ENCODE results near the gene SLC38A3. TPM values are rescaled to one million over a fixed set of nuclear protein-coding genes. Genes with fewer than 3 reads are reported as not detected.
A peak's percentile ranks its signal among the peaks of the same experiment; 100 is the strongest.

Gene SLC38A3
- total and polyA plus RNA-seq, 9 of the 15 experiments (the other 6 are each of a cell fraction or from before 2014, with no cell fraction given), result 0.09 to 0.38 (median 0.16) TPM; not detected in 6

DNA sequence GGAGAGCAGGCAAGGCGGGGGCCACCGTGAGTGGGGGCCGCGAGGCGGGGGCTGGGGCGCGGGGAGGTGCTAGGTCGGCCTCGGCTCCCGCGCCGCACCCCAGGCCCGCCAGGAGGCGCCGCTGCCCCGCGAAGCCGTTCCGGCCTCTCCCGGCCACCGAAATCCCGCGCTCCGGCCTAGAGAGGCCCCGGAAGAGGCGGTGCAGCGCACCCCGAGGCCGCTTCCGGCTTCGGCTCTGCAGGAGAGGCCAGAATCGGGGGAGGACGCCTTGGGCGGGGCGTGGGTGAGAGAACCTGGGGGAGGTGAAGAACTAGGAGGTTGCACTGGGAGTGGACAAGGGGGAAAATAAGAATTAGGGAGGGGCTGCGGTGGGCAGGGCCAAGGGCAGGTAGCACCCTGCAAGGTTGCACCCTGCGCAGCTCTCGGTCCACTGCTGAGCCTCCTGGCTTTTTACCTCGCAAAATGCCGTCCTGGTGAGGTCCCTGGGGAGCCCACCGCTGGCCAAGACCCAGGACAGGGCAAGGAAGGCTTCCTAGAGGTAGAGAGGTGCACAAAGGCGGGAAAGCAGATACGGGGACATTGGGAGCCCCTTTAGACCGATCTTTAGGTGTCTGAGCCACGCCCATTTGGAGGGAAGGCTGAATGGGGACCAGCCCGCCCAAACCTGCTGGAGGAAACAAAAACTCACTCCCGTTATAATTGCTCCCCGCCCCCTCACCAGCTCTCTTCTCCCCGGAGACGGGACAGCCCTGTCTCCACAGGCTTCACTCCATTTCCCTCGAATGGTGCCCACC lies 22.5 kb downstream of the SLC38A3 start (continued):
- TF ChIP-seq SUPT5H (IDR thresholded peaks at IDR 0.05) (peak; percentile 50; the same call in 1 of the 2 replicates), NR2C2 (CRISPR knock-in tag; IDR thresholded peaks at IDR 0.05) (no peak), NR2C2 (tag; IDR thresholded peaks at IDR 0.05) (peak; percentile 16; the same call in 1 of the 2 replicates), ATF7 (IDR thresholded peaks at IDR 0.05) (peak; percentile 72; the same call in 1 of the 2 replicates), ZNF76 (CRISPR knock-in tag; IDR thresholded peaks at IDR 0.05; ENCODE audit: borderline replicate concordance) (no peak), POLR2AphosphoS2 (IDR thresholded peaks at IDR 0.05; ENCODE audit: low read length) (no peak), EP400 (IDR thresholded peaks at IDR 0.05) (peak; percentile 78; the same call in 1 of the 2 replicates), CHD4 (IDR thresholded peaks at IDR 0.05; ENCODE audit: insufficient read depth, insufficient replicate concordance, low read depth, low read length, poor library complexity, severe bottlenecking) (no peak), BACH1 (tag; IDR thresholded peaks at IDR 0.05) (no peak), FOXA3 (CRISPR knock-in tag; conservative IDR thresholded peaks at IDR 0.05 in 1 of 2, IDR thresholded peaks at IDR 0.05 in 1 of 2) (no peak), ELF4 (CRISPR knock-in tag; IDR thresholded peaks at IDR 0.05) (peak; percentile 46; the same call in 1 of the 2 replicates), TBL1XR1 (IDR thresholded peaks at IDR 0.05; ENCODE audit: low read length in 2 of 2) (peak in 1 of 2 experiments; percentile 19; a peak in 1 of 4 replicates), NONO (IDR thresholded peaks at IDR 0.05; ENCODE audit: low read depth in 2 of 2, low read length in 1 of 2) (0 out of 4 replicates have a peak, but pooled peaks of 1 of the 2 experiments have one; percentile 24), NRF1 (conservative IDR thresholded peaks at IDR 0.05 in 1 of 2, IDR thresholded peaks at IDR 0.05 in 1 of 2) (peak; percentile 84 to 87), HDAC1 (IDR thresholded peaks at IDR 0.05) (peak in 1 of 2 experiments; percentile 45; a peak in 2 of 4 replicates), TAF9B (IDR thresholded peaks at IDR 0.05; ENCODE audit: partially characterized antibody) (no peak)
- TF ChIP-seq, protein P1, sequence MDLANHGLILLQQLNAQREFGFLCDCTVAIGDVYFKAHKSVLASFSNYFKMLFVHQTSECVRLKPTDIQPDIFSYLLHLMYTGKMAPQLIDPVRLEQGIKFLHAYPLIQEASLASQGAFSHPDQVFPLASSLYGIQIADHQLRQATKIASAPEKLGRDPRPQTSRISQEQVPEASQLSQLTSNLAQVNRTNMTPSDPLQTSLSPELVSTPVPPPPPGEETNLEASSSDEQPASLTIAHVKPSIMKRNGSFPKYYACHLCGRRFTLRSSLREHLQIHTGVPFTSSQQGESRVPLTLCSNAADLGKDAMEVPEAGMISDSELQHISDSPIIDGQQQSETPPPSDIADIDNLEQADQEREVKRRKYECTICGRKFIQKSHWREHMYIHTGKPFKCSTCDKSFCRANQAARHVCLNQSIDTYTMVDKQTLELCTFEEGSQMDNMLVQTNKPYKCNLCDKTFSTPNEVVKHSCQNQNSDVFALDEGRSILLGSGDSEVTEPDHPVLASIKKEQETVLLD (IDR thresholded peaks at IDR 0.05), result 0 out of 2 replicates have a peak, but pooled peaks have one; percentile 22
- TF ChIP-seq, protein P2, sequence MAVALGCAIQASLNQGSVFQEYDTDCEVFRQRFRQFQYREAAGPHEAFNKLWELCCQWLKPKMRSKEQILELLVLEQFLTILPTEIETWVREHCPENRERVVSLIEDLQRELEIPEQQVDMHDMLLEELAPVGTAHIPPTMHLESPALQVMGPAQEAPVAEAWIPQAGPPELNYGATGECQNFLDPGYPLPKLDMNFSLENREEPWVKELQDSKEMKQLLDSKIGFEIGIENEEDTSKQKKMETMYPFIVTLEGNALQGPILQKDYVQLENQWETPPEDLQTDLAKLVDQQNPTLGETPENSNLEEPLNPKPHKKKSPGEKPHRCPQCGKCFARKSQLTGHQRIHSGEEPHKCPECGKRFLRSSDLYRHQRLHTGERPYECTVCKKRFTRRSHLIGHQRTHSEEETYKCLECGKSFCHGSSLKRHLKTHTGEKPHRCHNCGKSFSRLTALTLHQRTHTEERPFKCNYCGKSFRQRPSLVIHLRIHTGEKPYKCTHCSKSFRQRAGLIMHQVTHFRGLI (CRISPR knock-in tag; IDR thresholded peaks at IDR 0.05), result no peak
- TF ChIP-seq, protein P3, sequence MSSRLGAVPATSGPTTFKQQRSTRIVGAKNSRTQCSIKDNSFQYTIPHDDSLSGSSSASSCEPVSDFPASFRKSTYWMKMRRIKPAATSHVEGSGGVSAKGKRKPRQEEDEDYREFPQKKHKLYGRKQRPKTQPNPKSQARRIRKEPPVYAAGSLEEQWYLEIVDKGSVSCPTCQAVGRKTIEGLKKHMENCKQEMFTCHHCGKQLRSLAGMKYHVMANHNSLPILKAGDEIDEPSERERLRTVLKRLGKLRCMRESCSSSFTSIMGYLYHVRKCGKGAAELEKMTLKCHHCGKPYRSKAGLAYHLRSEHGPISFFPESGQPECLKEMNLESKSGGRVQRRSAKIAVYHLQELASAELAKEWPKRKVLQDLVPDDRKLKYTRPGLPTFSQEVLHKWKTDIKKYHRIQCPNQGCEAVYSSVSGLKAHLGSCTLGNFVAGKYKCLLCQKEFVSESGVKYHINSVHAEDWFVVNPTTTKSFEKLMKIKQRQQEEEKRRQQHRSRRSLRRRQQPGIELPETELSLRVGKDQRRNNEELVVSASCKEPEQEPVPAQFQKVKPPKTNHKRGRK (tag; IDR thresholded peaks at IDR 0.05), result no peak
- TF ChIP-seq, protein P4, sequence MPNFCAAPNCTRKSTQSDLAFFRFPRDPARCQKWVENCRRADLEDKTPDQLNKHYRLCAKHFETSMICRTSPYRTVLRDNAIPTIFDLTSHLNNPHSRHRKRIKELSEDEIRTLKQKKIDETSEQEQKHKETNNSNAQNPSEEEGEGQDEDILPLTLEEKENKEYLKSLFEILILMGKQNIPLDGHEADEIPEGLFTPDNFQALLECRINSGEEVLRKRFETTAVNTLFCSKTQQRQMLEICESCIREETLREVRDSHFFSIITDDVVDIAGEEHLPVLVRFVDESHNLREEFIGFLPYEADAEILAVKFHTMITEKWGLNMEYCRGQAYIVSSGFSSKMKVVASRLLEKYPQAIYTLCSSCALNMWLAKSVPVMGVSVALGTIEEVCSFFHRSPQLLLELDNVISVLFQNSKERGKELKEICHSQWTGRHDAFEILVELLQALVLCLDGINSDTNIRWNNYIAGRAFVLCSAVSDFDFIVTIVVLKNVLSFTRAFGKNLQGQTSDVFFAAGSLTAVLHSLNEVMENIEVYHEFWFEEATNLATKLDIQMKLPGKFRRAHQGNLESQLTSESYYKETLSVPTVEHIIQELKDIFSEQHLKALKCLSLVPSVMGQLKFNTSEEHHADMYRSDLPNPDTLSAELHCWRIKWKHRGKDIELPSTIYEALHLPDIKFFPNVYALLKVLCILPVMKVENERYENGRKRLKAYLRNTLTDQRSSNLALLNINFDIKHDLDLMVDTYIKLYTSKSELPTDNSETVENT (CRISPR knock-in tag; IDR thresholded peaks at IDR 0.05), result 0 out of 2 replicates have a peak, but pooled peaks have one; percentile 35

Data from K562 (cell line).